Measurements from ENCODE around the gene ARAP3. TPM values are rescaled to one million over a fixed set of nuclear protein-coding genes. Genes with fewer than 3 reads are reported as not detected.
A peak's percentile ranks its signal among the peaks of the same experiment; 100 is the strongest.

Gene ARAP3
- total RNA-seq, 1 donor, result 0.27 TPM

- no peak for DNase-seq (ENCODE audit: low read depth in 2 of 3, low spot score in 2 of 3)
Measured at GRCh38 chr5:141647851-141648250, 34.2 kb downstream of the ARAP3 start.

GRCh38 chr5:141647242-141647641 lies 34.8 kb downstream of the ARAP3 start:
- DNase-seq (ENCODE audit: low read depth in 2 of 3, low spot score in 2 of 3), result no peak

- DNase-seq (ENCODE audit: low read depth in 2 of 3, low spot score in 2 of 3), result no peak
Measured at GRCh38 chr5:141646026-141646425, 36.0 kb downstream of the ARAP3 start.

- DNase-seq (ENCODE audit: low read depth in 2 of 3, low spot score in 2 of 3), result peak in 1 of 3 donors; percentile 17
Measured at GRCh38 chr5:141641634-141642267, 40.3 kb downstream of the ARAP3 start.

GRCh38 chr5:141640698-141641097 lies 41.3 kb downstream of the ARAP3 start:
- DNase-seq (ENCODE audit: low read depth in 2 of 3, low spot score in 2 of 3), result no peak

GRCh38 chr5:141640051-141640415 lies 42.0 kb downstream of the ARAP3 start:
- no peak for DNase-seq (ENCODE audit: low read depth in 2 of 3, low spot score in 2 of 3)

- DNase-seq (ENCODE audit: low read depth in 2 of 3, low spot score in 2 of 3), result no peak
Measured at GRCh38 chr5:141639357-141640050, 42.5 kb downstream of the ARAP3 start.

- DNase-seq (ENCODE audit: low read depth in 2 of 3, low spot score in 2 of 3), result no peak
Measured at GRCh38 chr5:141638771-141639170, 43.3 kb downstream of the ARAP3 start.

- peak; percentile 16 to 80 (median 73) for DNase-seq (ENCODE audit: low read depth in 2 of 3, low spot score in 2 of 3)
Measured at GRCh38 chr5:141637767-141638419, 44.1 kb downstream of the ARAP3 start.

GRCh38 chr5:141637123-141637766 lies 44.8 kb downstream of the ARAP3 start:
- peak; percentile 20 to 34 (median 21) for DNase-seq (ENCODE audit: low read depth in 2 of 3, low spot score in 2 of 3)

GRCh38 chr5:141636413-141637122 lies 45.5 kb downstream of the ARAP3 start, which contains the start of the genes HDAC3 and RELL2:
TSS of gene HDAC3 (minus strand) at chr5:141636849. CDS start at chr5:141636790, 59 bp downstream.
TSS of gene RELL2 (plus strand) at chr5:141636997. CDS start at chr5:141638226, 1,229 bp downstream.
- peak; percentile 84 to 89 (median 88) for DNase-seq (ENCODE audit: low read depth in 2 of 3, low spot score in 2 of 3)

- DNase-seq (ENCODE audit: low read depth in 2 of 3, low spot score in 2 of 3), result no peak
Measured at GRCh38 chr5:141636106-141636412, 46.0 kb downstream of the ARAP3 start.

- no peak for DNase-seq (ENCODE audit: low read depth in 2 of 3, low spot score in 2 of 3)
Measured at GRCh38 chr5:141635646-141636045, 46.4 kb downstream of the ARAP3 start.

GRCh38 chr5:141634720-141635119 lies 47.3 kb downstream of the ARAP3 start:
- no peak for DNase-seq (ENCODE audit: low read depth in 2 of 3, low spot score in 2 of 3)

GRCh38 chr5:141633871-141634561 lies 48.0 kb downstream of the ARAP3 start:
- DNase-seq (ENCODE audit: low read depth in 2 of 3, low spot score in 2 of 3), result no peak

GRCh38 chr5:141632650-141633049 lies 49.4 kb downstream of the ARAP3 start:
- no peak for DNase-seq (ENCODE audit: low read depth in 2 of 3, low spot score in 2 of 3)

- DNase-seq (ENCODE audit: low read depth in 2 of 3, low spot score in 2 of 3), result no peak
Measured at GRCh38 chr5:141630570-141631140, 51.4 kb downstream of the ARAP3 start.

GRCh38 chr5:141628175-141628788 lies 53.7 kb downstream of the ARAP3 start:
- no peak for DNase-seq (ENCODE audit: low read depth in 2 of 3, low spot score in 2 of 3)

GRCh38 chr5:141623611-141624010 lies 58.4 kb downstream of the ARAP3 start:
- DNase-seq (ENCODE audit: low read depth in 2 of 3, low spot score in 2 of 3), result no peak
